SK-N-SH treated with all-trans-retinoic acid at 6 μM for 48 hours (cell line): Measurements from ENCODE around the gene ODAD2.

Experiments
- SNAI2 ChIP-seq: fragments of 250-450 bp; sonication (Bioruptor Pico); IDR thresholded peaks from 2 replicates; pipeline ENCODE4 v1.5.0; 2020; ENCODE audit warnings: mild to moderate bottlenecking, moderate library complexity
- ZC3H10 ChIP-seq: fragments of 250-450 bp; sonication (Bioruptor Pico); IDR thresholded peaks from 2 replicates; pipeline ENCODE4 v1.5.1; 2021; ENCODE audit warnings: mild to moderate bottlenecking, moderate library complexity
- ZNF70 ChIP-seq: fragments of 450-650 bp; formaldehyde crosslinking; IDR thresholded peaks from 2 replicates; pipeline ENCODE4 v1.5.0; 2020; ENCODE audit warnings: mild to moderate bottlenecking, moderate library complexity
- TF ChIP-seq, protein P1 (sequence below): fragments of 250-450 bp; sonication (Bioruptor Pico); IDR thresholded peaks from 2 replicates; pipeline ENCODE4 v1.5.1; 2020; ENCODE audit warnings: low read depth, mild to moderate bottlenecking, moderate library complexity
- TF ChIP-seq, protein P2 (sequence below): fragments of 250-450 bp; sonication (Bioruptor Pico); IDR thresholded peaks from 2 replicates; pipeline ENCODE4 v1.8.0; 2020; ENCODE audit warnings: mild to moderate bottlenecking, moderate library complexity, borderline replicate concordance

DNA sequence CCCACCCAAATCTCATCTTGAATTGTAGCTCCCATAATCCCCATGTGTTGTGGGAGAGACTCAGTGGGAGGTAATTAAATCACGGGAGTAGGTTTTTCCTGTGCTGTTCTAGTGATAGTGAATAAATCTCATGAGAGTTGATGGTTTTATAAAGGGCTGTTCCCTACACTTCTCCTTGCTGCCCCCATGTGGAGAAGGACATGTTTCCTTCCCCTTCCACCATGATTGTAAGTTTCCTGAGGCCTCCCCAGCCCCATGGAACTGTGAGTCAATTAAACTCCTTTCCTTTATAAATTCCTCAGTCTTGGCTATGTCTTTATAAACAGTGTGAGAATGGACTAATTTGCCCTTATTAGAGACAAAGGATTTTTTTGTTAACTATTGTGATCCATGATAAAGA is 204.7 kb downstream of the ODAD2 start:
- TF ChIP-seq ZNF70 = no peak
- TF ChIP-seq, protein P1, sequence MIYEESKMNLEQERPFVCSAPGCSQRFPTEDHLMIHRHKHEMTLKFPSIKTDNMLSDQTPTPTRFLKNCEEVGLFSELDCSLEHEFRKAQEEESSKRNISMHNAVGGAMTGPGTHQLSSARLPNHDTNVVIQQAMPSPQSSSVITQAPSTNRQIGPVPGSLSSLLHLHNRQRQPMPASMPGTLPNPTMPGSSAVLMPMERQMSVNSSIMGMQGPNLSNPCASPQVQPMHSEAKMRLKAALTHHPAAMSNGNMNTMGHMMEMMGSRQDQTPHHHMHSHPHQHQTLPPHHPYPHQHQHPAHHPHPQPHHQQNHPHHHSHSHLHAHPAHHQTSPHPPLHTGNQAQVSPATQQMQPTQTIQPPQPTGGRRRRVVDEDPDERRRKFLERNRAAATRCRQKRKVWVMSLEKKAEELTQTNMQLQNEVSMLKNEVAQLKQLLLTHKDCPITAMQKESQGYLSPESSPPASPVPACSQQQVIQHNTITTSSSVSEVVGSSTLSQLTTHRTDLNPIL (CRISPR knock-in tag) = no peak
- no peak for TF ChIP-seq SNAI2 (CRISPR knock-in tag)
- TF ChIP-seq, protein P2, sequence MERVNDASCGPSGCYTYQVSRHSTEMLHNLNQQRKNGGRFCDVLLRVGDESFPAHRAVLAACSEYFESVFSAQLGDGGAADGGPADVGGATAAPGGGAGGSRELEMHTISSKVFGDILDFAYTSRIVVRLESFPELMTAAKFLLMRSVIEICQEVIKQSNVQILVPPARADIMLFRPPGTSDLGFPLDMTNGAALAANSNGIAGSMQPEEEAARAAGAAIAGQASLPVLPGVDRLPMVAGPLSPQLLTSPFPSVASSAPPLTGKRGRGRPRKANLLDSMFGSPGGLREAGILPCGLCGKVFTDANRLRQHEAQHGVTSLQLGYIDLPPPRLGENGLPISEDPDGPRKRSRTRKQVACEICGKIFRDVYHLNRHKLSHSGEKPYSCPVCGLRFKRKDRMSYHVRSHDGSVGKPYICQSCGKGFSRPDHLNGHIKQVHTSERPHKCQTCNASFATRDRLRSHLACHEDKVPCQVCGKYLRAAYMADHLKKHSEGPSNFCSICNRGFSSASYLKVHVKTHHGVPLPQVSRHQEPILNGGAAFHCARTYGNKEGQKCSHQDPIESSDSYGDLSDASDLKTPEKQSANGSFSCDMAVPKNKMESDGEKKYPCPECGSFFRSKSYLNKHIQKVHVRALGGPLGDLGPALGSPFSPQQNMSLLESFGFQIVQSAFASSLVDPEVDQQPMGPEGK (CRISPR knock-in tag) = no peak
- no peak for TF ChIP-seq ZC3H10 (CRISPR knock-in tag)
